ENCODE measurements around the gene CENPM.

CENPM gene

DNA sequence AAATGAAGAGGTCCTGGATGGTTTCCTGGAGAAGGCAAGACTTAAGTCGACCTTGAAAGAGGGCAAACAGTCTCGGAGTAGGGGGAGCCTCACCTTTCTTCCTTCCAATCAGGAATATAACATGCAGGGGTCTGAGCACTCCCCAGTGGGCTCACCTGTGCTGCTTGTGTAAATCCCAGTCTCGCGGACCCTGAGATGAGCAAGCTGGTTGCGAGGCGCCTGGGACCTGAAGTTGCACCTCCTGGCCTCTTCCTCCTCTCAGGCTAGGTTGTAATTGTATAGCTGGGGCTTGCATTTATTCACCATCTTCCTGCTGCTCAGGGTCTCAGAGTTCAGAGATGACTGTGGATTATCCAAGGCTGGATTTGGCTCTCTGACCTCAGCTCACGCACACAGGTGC, 44.2 kb upstream of the CENPM start:
- no peaks in the 10 kb centered on the region for H3K36me3 ChIP-seq (ENCODE audit: insufficient read depth, low read length)
- no peaks in the 10 kb centered on the region for H3K4me1 ChIP-seq (ENCODE audit: insufficient read depth, low read length, poor library complexity, severe bottlenecking)
- H3K4me3 ChIP-seq (ENCODE audit: low read length, poor library complexity, severe bottlenecking) = no peak overlapping the region
- no peak overlapping the region for H3K4me2 ChIP-seq (ENCODE audit: low read depth, low read length, poor library complexity, severe bottlenecking)
- H3K9me2 ChIP-seq (replicated peaks; ENCODE audit: low read depth, low read length) = no peaks in the 10 kb centered on the region
- no peak for TF ChIP-seq EZH2phosphoT487 (IDR thresholded peaks at IDR 0.05; ENCODE audit: borderline replicate concordance)
- TF ChIP-seq, protein P1, sequence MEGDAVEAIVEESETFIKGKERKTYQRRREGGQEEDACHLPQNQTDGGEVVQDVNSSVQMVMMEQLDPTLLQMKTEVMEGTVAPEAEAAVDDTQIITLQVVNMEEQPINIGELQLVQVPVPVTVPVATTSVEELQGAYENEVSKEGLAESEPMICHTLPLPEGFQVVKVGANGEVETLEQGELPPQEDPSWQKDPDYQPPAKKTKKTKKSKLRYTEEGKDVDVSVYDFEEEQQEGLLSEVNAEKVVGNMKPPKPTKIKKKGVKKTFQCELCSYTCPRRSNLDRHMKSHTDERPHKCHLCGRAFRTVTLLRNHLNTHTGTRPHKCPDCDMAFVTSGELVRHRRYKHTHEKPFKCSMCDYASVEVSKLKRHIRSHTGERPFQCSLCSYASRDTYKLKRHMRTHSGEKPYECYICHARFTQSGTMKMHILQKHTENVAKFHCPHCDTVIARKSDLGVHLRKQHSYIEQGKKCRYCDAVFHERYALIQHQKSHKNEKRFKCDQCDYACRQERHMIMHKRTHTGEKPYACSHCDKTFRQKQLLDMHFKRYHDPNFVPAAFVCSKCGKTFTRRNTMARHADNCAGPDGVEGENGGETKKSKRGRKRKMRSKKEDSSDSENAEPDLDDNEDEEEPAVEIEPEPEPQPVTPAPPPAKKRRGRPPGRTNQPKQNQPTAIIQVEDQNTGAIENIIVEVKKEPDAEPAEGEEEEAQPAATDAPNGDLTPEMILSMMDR (conservative IDR thresholded peaks at IDR 0.05; ENCODE audit: low read length) = no peak
- H3K79me2 ChIP-seq (ENCODE audit: insufficient read depth, low read length) = no peaks in the 10 kb centered on the region
- H3K27me3 ChIP-seq (ENCODE audit: insufficient read depth, low read length, poor library complexity, severe bottlenecking) = no peaks in the 10 kb centered on the region
- H3K9ac ChIP-seq (ENCODE audit: low read depth, low read length, poor library complexity, severe bottlenecking) = no peak overlapping the region
- H3K9me3 ChIP-seq (ENCODE audit: insufficient read depth, low read depth, low read length) = no peaks in the 10 kb centered on the region
- H3F3A ChIP-seq (ENCODE audit: low read depth) = no peaks in the 10 kb centered on the region
- H4K20me1 ChIP-seq (ENCODE audit: insufficient read depth, low read length, poor library complexity, severe bottlenecking) = no peaks in the 10 kb centered on the region
- no peak overlapping the region for H2AFZ ChIP-seq (ENCODE audit: low read length)

DNA sequence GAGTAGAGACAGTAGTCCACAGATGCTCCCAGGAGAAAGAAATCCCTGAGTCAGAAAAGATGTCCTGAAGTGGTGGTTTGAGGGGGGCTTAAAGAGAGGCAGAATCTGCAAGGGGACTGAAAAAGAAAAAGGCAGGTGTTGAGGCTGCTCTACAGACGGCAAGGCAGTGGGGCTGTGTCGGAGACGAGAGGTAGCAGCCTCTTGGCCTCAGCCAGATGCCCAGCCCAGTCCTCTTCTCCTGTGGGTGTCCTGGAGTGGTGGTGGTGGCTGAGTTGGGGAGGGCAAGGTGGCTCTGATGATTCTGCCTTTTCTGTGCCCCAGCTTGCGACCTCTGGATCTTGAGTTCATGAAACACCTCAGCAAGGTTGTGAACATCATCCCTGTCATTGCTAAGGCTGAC, 42.3 kb upstream of the CENPM start:
- Histone ChIP-seq H3K9ac (ENCODE audit: low read depth, low read length, poor library complexity, severe bottlenecking) (no peak overlapping the region), H3K79me2 (ENCODE audit: insufficient read depth, low read length) (no peaks in the 10 kb centered on the region)

DNA sequence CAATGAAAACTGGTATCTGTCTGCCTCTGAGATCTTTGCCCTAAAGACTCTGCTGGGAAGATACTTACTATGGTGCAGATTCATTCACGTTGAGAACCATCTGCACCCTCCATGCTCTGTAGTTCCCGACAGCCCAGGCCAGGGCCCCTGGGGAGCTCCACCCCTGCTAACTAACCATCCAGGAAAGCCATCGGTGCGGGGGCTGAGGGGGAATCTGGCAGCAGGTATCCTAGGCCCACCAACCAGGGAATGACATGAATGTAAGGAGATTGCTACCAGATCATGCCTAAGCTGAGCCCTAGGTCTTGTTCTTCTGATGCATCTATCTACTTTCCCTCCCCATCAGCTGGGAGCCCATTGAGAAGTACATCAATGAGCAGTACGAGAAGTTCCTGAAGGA, 40.3 kb upstream of the CENPM start:
- Histone ChIP-seq H3F3A (ENCODE audit: low read depth) (no peaks in the 10 kb centered on the region), H3K9ac (ENCODE audit: low read depth, low read length, poor library complexity, severe bottlenecking) (no peak overlapping the region), H3K4me3 (ENCODE audit: low read length, poor library complexity, severe bottlenecking) (no peak overlapping the region), H3K79me2 (ENCODE audit: insufficient read depth, low read length) (no peaks in the 10 kb centered on the region), H3K9me2 (replicated peaks; ENCODE audit: low read depth, low read length) (no peaks in the 10 kb centered on the region), H3K27me3 (ENCODE audit: insufficient read depth, low read length, poor library complexity, severe bottlenecking) (no peaks in the 10 kb centered on the region), H4K20me1 (ENCODE audit: insufficient read depth, low read length, poor library complexity, severe bottlenecking) (no peaks in the 10 kb centered on the region), H3K4me2 (ENCODE audit: low read depth, low read length, poor library complexity, severe bottlenecking) (no peak overlapping the region), H3K9me3 (ENCODE audit: insufficient read depth, low read depth, low read length) (no peaks in the 10 kb centered on the region), H2AFZ (ENCODE audit: low read length) (no peak overlapping the region), H3K4me1 (ENCODE audit: insufficient read depth, low read length, poor library complexity, severe bottlenecking) (no peaks in the 10 kb centered on the region), H3K36me3 (ENCODE audit: insufficient read depth, low read length) (no peaks in the 10 kb centered on the region)
- no peak for TF ChIP-seq EZH2phosphoT487 (IDR thresholded peaks at IDR 0.05; ENCODE audit: borderline replicate concordance)
- TF ChIP-seq, protein P1 (conservative IDR thresholded peaks at IDR 0.05; ENCODE audit: low read length) = no peak

More for the DNA sequence above, 42.3 kb upstream of the CENPM start:
- Histone ChIP-seq H2AFZ (ENCODE audit: low read length) (no peak overlapping the region), H4K20me1 (ENCODE audit: insufficient read depth, low read length, poor library complexity, severe bottlenecking) (no peaks in the 10 kb centered on the region), H3K36me3 (ENCODE audit: insufficient read depth, low read length) (no peaks in the 10 kb centered on the region), H3K4me3 (ENCODE audit: low read length, poor library complexity, severe bottlenecking) (no peak overlapping the region), H3K4me2 (ENCODE audit: low read depth, low read length, poor library complexity, severe bottlenecking) (no peak overlapping the region), H3K9me3 (ENCODE audit: insufficient read depth, low read depth, low read length) (no peaks in the 10 kb centered on the region), H3F3A (ENCODE audit: low read depth) (no peaks in the 10 kb centered on the region), H3K4me1 (ENCODE audit: insufficient read depth, low read length, poor library complexity, severe bottlenecking) (no peaks in the 10 kb centered on the region), H3K9me2 (replicated peaks; ENCODE audit: low read depth, low read length) (no peaks in the 10 kb centered on the region), H3K27me3 (ENCODE audit: insufficient read depth, low read length, poor library complexity, severe bottlenecking) (no peaks in the 10 kb centered on the region)
- TF ChIP-seq EZH2phosphoT487 (IDR thresholded peaks at IDR 0.05; ENCODE audit: borderline replicate concordance) = no peak
- TF ChIP-seq, protein P1 (conservative IDR thresholded peaks at IDR 0.05; ENCODE audit: low read length) = no peak
